Coronary artery (tissue), 2 donors: ENCODE measurements around the gene GRK6.

Experiments
- DNase-seq: peaks from one replicate; pipeline ENCODE4 v3.0.0-alpha.2; 2017; ENCODE audit warnings: low spot score
- H3K27ac ChIP-seq, 2 donors: fragments of 200-600 bp; sonication (generic); one replicate each; pipeline ENCODE4 v1.5.1; 2016 to 2019
- H3K4me3 ChIP-seq: fragments of 200-600 bp; sonication (generic); 2 replicates; pipeline ENCODE4 v1.5.1; 2016; ENCODE audit warnings: mild to moderate bottlenecking, moderate library complexity
- CTCF ChIP-seq: fragments of 200-600 bp; sonication (generic); IDR thresholded peaks from one replicate; pipeline ENCODE4 v1.5.1; 2019; ENCODE audit warnings: antibody characterized with exemption

Gene GRK6

GRCh38 chr5:177475563-177476427 lies 49.3 kb downstream of the GRK6 start:
- Histone ChIP-seq H3K4me3 (no peak overlapping the region), H3K27ac (peak overlapping the region in 1 of 2 donors; percentile 97)
- TF ChIP-seq CTCF, result no peak
- DNase-seq, result no peak

GRCh38 chr5:177476531-177477233 lies 50.2 kb downstream of the GRK6 start:
- Histone ChIP-seq H3K27ac (peak overlapping the region; percentile 62 to 97), H3K4me3 (peak overlapping the region; percentile 15)
- TF ChIP-seq CTCF, result no peak
- DNase-seq, result no peak

- Histone ChIP-seq H3K4me3 (no peak overlapping the region), H3K27ac (peak overlapping the region; percentile 12 to 97)
- TF ChIP-seq CTCF, result no peak
- no peak for DNase-seq
These were observed 51.4 kb downstream of the GRK6 start for GRCh38 chr5:177477701-177478477.

GRCh38 chr5:177478711-177479646 lies 52.5 kb downstream of the GRK6 start:
- TF ChIP-seq CTCF, result no peak
- peak overlapping the region; percentile 43 for H3K4me3 ChIP-seq
- DNase-seq, result peak; percentile 95
- peak overlapping the region; percentile 58 to 97 for H3K27ac ChIP-seq

- TF ChIP-seq CTCF, result no peak
- Histone ChIP-seq H3K4me3 (no peak overlapping the region), H3K27ac (peak overlapping the region; percentile 58 to 97)
- no peak for DNase-seq
These were observed 53.3 kb downstream of the GRK6 start for GRCh38 chr5:177479774-177480173.

GRCh38 chr5:177482359-177482795 lies 55.9 kb downstream of the GRK6 start:
- peak overlapping the region in 1 of 2 donors; percentile 26 for H3K27ac ChIP-seq
- DNase-seq, result no peak
- no peak overlapping the region for H3K4me3 ChIP-seq
- TF ChIP-seq CTCF, result no peak
